Retinal pigment epithelial cell (primary cell): ENCODE data around the gene TAF11L10.
"Not testable (repeated sequence)": the region's sequence is repeated elsewhere in the genome, so short reads cannot be mapped to it uniquely, and the experiment has no call there.

Experiments
- DNase-seq: peaks from one replicate; pipeline ENCODE4 v3.0.0-alpha.2; 2010; ENCODE audit warnings: low read depth
- H3K4me3 ChIP-seq: 2 replicates; pipeline ENCODE4 v1.5.1; 2011; ENCODE audit warnings: mild to moderate bottlenecking, low read length, control low read depth, moderate library complexity
- CTCF ChIP-seq: conservative IDR thresholded peaks from 2 replicates; pipeline ENCODE4 v1.5.1; 2011; ENCODE audit warnings: low read depth, low read length, control low read depth, inconsistent platforms

The TAF11L10 gene

GRCh38 chr5:17597728-17598127, at the start of gene TAF11L10:
TAF11L10 (minus strand) TSS chr5:17597828.
- H3K4me3 ChIP-seq, DNase-seq: not testable (repeated sequence)

- no peak within 1 kb of the TSS for H3K4me3 ChIP-seq
- no peak for DNase-seq
- TF ChIP-seq CTCF: no peak
These were observed 36.5 kb upstream of the TAF11L10 start, which contains the start of gene TAF11L14 for GRCh38 chr5:17634160-17634559. TAF11L14 (plus strand) TSS chr5:17634460.

GRCh38 chr5:17631788-17632187, 34.2 kb upstream of the TAF11L10 start, which contains the start of gene TAF11L13:
TAF11L13 (plus strand) TSS chr5:17632088.
- H3K4me3 ChIP-seq, DNase-seq: not testable (repeated sequence)

- no peak for TF ChIP-seq CTCF
- H3K4me3 ChIP-seq: no peak overlapping the region
- DNase-seq: no peak
These were observed 28.1 kb upstream of the TAF11L10 start for GRCh38 chr5:17625686-17626085.

- no peak for DNase-seq
- no peak overlapping the region for H3K4me3 ChIP-seq
- no peak for TF ChIP-seq CTCF
These were observed 23.0 kb upstream of the TAF11L10 start for GRCh38 chr5:17620627-17621026.

- H3K4me3 ChIP-seq: no peak overlapping the region
- TF ChIP-seq CTCF: no peak
- no peak for DNase-seq
These were observed 21.7 kb upstream of the TAF11L10 start for GRCh38 chr5:17619354-17619753.

GRCh38 chr5:17614872-17615605, 17.4 kb upstream of the TAF11L10 start:
- H3K4me3 ChIP-seq: no peak overlapping the region
- DNase-seq: no peak
- TF ChIP-seq CTCF: no peak

GRCh38 chr5:17610092-17610491, 12.5 kb upstream of the TAF11L10 start, which contains the start of gene TAF11L12:
TAF11L12 (plus strand) TSS chr5:17610392.
- H3K4me3 ChIP-seq, DNase-seq: not testable (repeated sequence)

GRCh38 chr5:17607461-17607860, 9.8 kb upstream of the TAF11L10 start:
- not testable (repeated sequence) for H3K4me3 ChIP-seq, DNase-seq
